ACHN (cell line): ENCODE results near the gene IL12B.
A peak's percentile ranks its signal among the peaks of the same experiment; 100 is the strongest.
"Not testable (repeated sequence)": the region's sequence is repeated elsewhere in the genome, so short reads cannot be mapped to it uniquely, and the experiment has no call there.

Experiments
- DNase-seq: peaks from one replicate; pipeline ENCODE4 v3.0.0-alpha.2; 2015
- in situ Hi-C: cut with HindIII; loops from 2 replicates; pipeline ENCODE4 v1.10.0; 2017; ENCODE audit warnings: low sequenced_read_pairs, low pct_ligation_motif_present, low pct_unique_long_range_greater_than_20kb

The IL12B gene

DNA sequence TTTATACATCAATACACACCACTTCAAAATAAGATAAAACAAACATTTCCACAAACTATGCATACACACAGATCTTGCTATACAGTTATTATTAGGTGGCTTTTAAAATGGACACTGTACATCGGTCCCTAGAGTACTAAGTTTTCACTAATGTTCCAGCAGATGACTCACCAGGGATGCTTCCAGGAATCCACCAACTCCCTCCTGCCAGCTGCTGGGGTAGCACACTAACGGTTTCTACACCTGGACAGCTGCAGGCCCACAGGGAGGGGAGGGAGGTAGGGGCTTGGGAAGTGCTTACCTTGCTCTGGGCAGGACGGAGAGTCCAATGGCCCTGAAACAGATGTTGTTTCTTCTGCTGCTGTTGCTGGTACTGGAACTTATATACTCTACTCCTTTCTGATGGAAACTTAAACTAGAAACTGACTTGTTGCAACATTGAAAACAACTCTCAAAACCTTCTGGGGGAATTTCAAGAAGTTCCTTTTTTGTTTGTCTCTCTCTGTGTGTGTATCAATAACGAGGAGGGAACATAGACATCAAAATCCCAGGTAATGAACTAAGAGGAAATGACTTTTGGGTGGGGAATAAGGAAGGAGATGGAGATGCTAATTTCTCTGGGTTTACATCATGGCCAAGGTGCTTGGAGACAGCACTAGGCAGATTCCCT is at the start of gene IL12B:
TSS of gene IL12B (minus strand) at position 357 of the 670 bp plus-strand sequence. CDS start 3,705 bp downstream, outside the sequence.
- DNase-seq = peak; percentile 45
- in situ Hi-C loops = no loop called here

GRCh38 chr5:159377653-159378052 is 47.4 kb upstream of the IL12B start:
- no peak for DNase-seq
- in situ Hi-C loops = no loop called here

- in situ Hi-C loops, DNase-seq: not testable (repeated sequence)
Observed at GRCh38 chr5:159367866-159368265, 37.6 kb upstream of the IL12B start.

- DNase-seq, in situ Hi-C loops: not testable (repeated sequence)
Observed at GRCh38 chr5:159366776-159367175, 36.5 kb upstream of the IL12B start.

DNA sequence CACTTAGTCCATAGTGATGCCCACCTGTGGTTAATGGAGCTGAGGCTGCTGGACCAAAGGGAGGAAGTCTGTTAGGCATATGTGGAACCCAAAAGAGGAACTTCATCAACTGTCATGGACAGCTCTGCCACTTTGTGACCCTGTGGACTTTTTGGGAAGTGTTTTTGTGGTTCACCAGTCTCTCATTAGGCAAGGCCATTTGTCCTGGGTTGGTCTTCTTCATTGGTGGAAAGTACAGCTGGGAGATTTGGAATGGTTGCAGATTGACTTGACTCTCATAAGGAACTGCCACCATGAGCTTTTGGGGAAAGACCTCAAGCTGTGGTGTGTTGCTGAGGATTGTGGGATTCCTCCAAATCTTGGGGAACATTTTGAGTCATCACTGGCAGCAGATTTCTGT is 31.9 kb upstream of the IL12B start:
- in situ Hi-C loops = no loop called here

GRCh38 chr5:159359871-159360270 is 29.6 kb upstream of the IL12B start:
- in situ Hi-C loops, DNase-seq: not testable (repeated sequence)

More for the DNA sequence above, 31.9 kb upstream of the IL12B start:
- no peak for DNase-seq

- in situ Hi-C loops = no loop called here
- DNase-seq = no peak
Observed at GRCh38 chr5:159359408-159359807, 29.1 kb upstream of the IL12B start.

DNA sequence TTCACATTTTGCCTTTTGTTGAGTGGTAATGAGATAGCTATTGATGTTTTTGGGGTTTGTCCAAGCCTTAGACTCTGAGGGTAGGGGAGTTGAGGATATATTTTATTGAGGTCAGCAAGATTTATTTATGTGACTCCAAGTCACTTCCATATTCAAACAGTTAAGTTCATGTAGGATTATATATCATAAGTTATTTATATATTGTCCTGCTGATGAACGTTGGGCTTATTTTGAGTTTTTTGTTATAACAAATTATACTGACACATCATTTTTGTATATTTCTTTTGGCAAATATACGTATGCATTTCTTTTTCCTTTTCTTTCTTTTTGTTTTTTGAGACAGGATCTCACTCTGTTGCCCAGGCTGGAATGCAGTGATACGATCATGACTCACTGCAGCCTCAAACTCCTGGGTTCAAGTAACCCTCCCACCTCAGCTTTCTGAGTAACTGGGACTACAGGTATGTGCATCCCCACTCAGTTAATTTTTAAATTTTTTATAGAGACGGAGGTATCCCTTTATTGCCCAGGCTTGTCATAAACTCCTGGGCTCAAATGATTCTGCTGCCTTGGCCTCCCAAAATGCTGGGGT is 23.5 kb upstream of the IL12B start:
- in situ Hi-C loops = no loop called here
- no peak for DNase-seq

DNA sequence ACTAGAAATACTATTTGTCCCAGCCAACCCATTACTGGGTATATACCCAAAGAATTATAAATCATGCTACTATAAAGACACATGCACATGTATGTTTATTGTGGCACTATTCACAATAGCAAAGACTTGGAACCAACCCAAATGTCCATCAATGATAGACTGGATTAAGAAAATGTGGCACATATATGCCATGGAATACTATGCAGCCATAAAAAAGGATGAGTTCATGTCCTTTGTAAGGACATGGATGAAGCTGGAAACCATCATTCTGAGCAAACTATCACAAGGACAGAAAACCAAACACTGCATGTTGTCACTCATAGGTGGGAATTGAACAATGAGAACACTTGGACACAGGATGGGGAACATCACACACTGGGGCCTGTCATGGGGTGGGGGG is 20.4 kb upstream of the IL12B start:
- in situ Hi-C loops = not testable (repeated sequence)

GRCh38 chr5:159350216-159350615 is 19.9 kb upstream of the IL12B start:
- in situ Hi-C loops, DNase-seq: not testable (repeated sequence)

More for the DNA sequence above, 20.4 kb upstream of the IL12B start:
- DNase-seq = not testable (repeated sequence)

- in situ Hi-C loops = no loop called here
- DNase-seq = no peak
Observed at GRCh38 chr5:159345861-159346260, 15.6 kb upstream of the IL12B start.

DNA sequence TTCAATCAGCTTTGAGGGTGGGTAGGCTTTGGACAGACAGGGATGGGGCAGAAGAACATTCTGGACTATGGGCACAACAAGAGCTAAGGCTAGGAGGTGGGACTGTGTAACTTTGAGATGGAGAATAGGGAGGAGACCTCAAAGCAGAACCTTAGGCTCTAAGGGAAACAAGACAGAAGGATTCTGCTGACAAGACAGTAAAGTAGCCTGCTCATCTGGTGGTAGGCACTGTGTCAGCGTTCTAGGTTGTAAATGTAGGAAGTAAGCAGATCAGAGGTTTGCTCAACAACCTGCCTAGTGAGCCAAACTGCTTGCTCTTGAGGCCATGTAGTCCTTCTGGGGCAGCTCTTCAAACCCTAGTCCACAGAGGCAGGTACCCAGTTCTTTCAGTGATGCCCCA is 15.0 kb upstream of the IL12B start:
- no peak for DNase-seq
- in situ Hi-C loops = no loop called here

DNA sequence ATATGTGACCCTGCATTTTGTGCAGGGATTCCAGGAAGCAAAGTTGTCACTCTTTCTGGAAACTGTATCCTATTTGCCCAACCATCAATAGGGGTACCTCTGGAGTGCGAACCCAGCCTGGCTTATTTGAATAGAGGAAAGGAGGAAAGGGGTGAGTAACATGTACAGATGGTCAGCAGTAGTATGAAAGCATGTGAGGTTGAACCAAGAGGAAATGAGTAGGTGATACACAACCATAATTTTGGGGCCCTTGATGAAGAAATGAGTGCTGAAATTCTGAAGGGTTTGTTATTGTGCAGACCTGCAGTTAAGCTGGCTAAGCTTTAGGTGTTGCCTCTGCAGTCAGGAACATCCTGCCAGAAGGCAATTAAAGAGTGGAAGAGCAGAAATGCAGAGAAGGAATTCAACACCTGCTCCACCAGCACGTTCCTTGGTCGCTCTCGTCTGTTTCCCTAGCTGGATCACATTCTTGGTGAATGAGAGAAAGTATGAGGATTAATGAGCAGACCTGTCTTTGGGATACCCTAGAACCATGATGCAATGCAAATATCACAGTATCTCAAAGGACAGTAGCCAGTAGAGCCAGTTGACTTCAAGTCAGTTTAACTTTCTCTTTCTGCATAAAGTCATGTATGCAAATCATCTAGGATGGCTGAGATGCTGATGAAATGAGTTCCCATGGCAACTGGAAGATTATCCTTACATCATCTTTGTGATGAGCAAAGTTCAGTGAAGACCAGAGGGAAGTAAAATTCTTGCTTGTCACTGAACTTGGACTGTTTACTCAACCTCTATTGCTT is 13.2 kb upstream of the IL12B start:
- DNase-seq = no peak
- in situ Hi-C loops = no loop called here

DNA sequence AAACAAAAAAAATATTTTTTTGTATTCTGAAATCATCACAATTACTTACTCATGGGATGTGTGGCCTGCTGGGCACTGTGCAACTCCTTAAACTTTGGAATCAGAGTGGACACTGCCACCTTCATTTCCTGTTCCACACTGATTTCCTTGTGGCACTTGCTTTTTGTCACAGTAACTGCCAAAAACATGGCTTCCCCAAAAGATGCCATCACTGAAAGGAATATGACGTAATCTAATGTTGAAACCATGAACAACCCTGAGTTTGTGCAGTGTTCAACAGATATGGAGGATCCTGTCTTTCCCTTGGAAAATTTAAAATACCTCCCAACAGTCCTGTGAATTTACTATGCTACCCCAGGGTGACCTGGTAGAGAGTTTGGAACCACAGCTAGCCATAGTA is 12.6 kb upstream of the IL12B start:
- in situ Hi-C loops = no loop called here
- DNase-seq = no peak

GRCh38 chr5:159341906-159342310 is 11.6 kb upstream of the IL12B start:
- in situ Hi-C loops = no loop called here
- DNase-seq = peak; percentile 31

DNA sequence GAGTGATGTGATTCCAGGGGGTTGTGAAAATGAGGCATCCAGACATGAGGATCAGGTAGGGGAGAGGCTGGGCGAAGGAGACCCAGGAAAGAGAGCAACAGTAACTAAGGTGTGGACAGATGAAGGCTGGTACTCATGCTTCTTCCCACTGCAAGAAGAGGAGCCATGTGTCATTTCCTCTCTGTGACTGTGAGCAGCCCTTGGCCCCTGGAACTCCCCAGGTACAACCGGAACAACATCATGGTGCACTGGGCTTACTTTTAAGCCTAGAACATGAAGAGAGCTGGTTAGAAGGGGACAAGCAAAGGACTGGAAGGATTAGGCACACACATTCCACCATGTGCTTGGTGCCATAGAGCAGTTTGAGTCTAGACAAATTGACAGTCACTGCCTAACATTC is 10.9 kb upstream of the IL12B start:
- in situ Hi-C loops = no loop called here
- DNase-seq = no peak

DNA sequence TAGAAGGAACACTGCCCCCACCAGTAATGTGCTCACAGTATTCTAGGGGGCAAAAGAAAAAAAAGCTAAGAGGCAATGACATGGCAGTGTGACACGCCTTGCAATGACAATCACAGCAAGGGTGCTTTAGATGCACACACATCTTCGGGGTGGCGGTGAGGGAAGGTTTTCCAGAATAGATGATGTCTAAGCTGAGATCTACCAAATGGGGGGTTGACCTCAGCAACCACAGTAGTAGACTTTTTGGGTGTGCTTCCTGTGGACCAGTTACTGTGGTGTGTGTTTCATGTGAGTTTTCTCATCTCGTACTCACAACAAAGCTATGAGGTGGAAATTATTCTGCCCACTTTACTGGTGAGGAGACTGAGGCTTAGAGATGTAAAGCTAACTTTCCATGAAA is 10.2 kb upstream of the IL12B start:
- in situ Hi-C loops = no loop called here
- no peak for DNase-seq

DNA sequence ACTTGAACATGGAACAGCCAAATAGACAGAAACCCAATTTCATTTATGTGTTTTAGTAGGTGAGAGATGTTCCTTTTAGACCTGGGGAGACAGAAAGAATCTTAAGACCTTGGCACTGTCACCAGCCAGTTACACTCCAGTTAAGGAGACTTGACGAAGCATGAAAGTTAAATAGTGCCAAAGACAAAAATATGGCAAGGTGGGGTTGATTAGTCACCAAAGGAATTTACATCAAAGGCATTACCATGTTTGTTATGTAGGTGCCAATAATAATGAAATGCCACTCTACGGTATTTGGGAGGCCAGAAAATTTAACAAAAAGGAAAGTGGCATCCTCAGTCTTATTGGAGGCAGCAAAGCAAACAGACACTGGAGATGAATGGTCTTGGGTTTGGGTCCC is 9.2 kb upstream of the IL12B start:
- in situ Hi-C loops = no loop called here

DNA sequence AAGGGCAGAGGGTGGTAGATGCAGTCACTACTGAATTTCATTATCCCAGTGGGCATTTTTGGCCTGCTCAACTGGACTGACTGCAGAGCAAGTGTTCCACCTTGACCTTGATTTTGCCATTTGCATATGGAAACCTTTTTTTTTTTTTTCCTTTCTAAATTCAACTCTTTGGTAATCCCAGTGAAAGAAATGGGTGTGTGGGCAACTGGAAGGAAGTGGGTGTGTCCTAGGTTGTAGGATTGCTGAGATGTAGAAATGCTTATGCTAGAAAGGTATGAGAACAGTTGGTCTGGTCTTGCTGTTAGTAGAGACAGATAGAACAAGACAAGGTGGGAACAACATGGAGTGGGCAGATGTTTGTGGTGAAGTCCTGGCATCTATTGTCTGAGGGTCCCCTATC is 7.8 kb upstream of the IL12B start:
- DNase-seq = no peak
- in situ Hi-C loops = no loop called here

More for the DNA sequence above, 9.2 kb upstream of the IL12B start:
- DNase-seq = no peak
